GM19452 (cell line): Measurements from ENCODE around the gene TAF10.

Source experiments
- ATAC-seq: cut with Tn5 transposase; IDR thresholded peaks from one replicate; pipeline ENCODE4 v1.9.1; 2021; ENCODE audit not compliant: unreplicated experiment

Gene TAF10

GRCh38 chr11:6561288-6561687, 50.7 kb downstream of the TAF10 start:
- no peak for ATAC-seq
